Measurements from ENCODE around the gene ALG5.

The ALG5 gene, protein sequence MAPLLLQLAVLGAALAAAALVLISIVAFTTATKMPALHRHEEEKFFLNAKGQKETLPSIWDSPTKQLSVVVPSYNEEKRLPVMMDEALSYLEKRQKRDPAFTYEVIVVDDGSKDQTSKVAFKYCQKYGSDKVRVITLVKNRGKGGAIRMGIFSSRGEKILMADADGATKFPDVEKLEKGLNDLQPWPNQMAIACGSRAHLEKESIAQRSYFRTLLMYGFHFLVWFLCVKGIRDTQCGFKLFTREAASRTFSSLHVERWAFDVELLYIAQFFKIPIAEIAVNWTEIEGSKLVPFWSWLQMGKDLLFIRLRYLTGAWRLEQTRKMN

DNA sequence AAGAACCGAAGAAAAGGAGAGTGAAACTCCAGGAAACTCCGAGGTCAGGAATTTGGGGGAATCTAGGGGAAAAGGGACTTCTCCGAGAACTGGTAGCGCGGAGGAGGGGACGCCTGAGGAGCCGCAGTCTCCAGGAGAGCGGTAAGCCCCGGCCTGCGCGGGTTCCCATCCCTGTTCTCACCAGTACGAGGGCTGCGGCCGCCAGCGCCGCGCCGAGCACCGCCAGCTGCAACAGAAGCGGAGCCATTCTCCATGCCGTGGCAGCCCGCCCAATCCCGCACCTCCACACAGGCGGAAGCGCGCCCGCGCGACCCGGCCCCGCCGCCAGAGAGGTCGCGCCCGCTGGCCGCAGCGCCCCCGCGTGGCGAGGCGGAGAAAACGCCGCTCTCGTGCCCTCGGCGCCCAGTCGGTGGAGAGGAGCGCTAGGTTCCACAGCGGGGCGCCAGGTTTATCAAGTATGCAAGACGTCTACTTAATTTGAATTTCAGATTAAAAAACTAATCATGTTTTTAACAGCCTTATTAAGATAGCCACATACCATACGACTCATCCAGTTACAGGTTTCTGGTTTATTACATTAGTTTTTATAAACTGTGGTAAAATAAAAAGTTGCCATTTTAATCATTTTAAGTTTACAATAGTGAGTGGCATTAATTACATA is at the start of gene ALG5:
Gene ALG5 (minus strand): TSS at position 287 of the 661 bp plus-strand sequence. CDS start 40 bp downstream, at position 247.
- Histone ChIP-seq H3K36me3 (ENCODE audit: control insufficient read depth in 1 of 2, insufficient read depth in 2 of 2, low read length in 2 of 2) (peaks cover 12 to 27% of the 10 kb centered on the region in 2 donors), H3K27me3 (ENCODE audit: low read depth, low read length) (no peaks in the 10 kb centered on the region), H3K9me3 (ENCODE audit: control insufficient read depth in 1 of 2, low read length in 2 of 2) (no peaks in the 10 kb centered on the region), H3K4me3 (ENCODE audit: low read depth in 1 of 2, low read length in 2 of 2) (peak within 1 kb of the TSS; percentile 91 to 97), H3K4me1 (ENCODE audit: control insufficient read depth in 1 of 2, insufficient read depth in 2 of 2, low read length in 2 of 2) (peaks cover 4 to 27% of the 10 kb centered on the region in 2 donors), H3K27ac (ENCODE audit: low read length) (peak within 1 kb of the TSS; percentile 97)

DNA sequence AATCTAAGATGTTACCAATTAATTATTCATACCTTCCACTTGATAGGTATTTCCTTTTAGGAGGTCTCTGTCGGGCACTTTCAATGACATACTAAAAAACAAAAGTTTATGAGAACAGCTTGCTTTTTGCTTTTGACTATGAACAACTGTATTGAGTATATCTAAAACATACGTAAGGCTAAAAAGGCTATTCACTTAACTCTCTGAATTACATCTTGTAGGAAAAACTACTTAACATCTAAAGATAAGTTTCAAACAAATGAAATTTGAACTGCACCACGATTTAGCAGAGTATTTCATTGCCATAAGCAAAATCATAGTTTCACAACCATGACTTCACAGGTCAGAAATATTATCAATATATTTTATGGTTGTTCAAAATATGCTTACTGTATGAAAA is 48.7 kb upstream of the ALG5 start:
- no peaks in the 10 kb centered on the region for H3K27me3 ChIP-seq (ENCODE audit: low read depth, low read length)
- no peak overlapping the region for H3K4me3 ChIP-seq (ENCODE audit: low read depth in 1 of 2, low read length in 2 of 2)
- peaks cover 26 to 41% of the 10 kb centered on the region in 2 donors for H3K36me3 ChIP-seq (ENCODE audit: control insufficient read depth in 1 of 2, insufficient read depth in 2 of 2, low read length in 2 of 2)
- H3K4me1 ChIP-seq (ENCODE audit: control insufficient read depth in 1 of 2, insufficient read depth in 2 of 2, low read length in 2 of 2): no peaks in the 10 kb centered on the region
- H3K9me3 ChIP-seq (ENCODE audit: control insufficient read depth in 1 of 2, low read length in 2 of 2): no peaks in the 10 kb centered on the region
- H3K27ac ChIP-seq (ENCODE audit: low read length): no peak overlapping the region

DNA sequence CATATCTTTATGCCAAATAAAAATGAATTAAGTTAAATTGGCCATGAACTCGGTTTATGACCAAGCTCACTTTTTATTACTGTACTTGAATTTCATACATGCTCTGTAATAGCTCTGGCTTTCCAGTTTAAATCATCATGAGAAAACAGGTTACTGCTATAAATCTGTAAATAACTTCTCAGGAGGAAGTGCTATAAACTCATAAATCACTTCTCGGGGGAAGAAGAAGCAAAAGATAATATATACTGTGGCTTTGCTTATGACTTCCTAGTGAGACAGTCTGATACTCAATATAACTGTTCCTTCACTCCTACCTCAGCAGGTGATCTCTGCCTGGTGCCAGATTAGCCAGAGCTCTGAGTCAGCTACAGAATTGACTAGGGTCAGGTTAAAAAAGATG is 47.9 kb upstream of the ALG5 start:
- no peaks in the 10 kb centered on the region for H3K4me1 ChIP-seq (ENCODE audit: control insufficient read depth in 1 of 2, insufficient read depth in 2 of 2, low read length in 2 of 2)
- H3K27me3 ChIP-seq (ENCODE audit: low read depth, low read length): no peaks in the 10 kb centered on the region
- H3K9me3 ChIP-seq (ENCODE audit: control insufficient read depth in 1 of 2, low read length in 2 of 2): no peaks in the 10 kb centered on the region
- no peak overlapping the region for H3K27ac ChIP-seq (ENCODE audit: low read length)
- H3K36me3 ChIP-seq (ENCODE audit: control insufficient read depth in 1 of 2, insufficient read depth in 2 of 2, low read length in 2 of 2): peaks cover 34 to 49% of the 10 kb centered on the region in 2 donors
- no peak overlapping the region for H3K4me3 ChIP-seq (ENCODE audit: low read depth in 1 of 2, low read length in 2 of 2)

DNA sequence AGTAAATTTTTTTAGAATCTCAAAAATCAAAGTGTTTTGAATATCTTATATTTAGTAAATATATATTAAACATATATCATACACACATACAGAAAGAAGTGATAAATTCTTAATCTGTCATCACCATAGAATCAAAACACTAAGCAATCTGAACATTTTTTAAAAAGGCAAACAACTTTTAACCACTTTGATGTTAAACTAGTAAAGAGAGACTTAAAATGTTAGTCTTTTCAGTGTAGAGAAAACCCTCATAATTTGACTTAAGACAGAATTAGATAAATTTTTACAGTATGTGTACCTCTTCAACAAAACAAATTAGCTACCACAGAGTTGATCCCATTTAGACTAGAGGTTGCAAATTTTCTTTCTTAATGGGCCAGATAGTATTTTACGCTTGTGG is 46.9 kb upstream of the ALG5 start:
- Histone ChIP-seq H3K4me1 (ENCODE audit: control insufficient read depth in 1 of 2, insufficient read depth in 2 of 2, low read length in 2 of 2) (no peaks in the 10 kb centered on the region), H3K36me3 (ENCODE audit: control insufficient read depth in 1 of 2, insufficient read depth in 2 of 2, low read length in 2 of 2) (peaks cover 43 to 56% of the 10 kb centered on the region in 2 donors), H3K27ac (ENCODE audit: low read length) (no peak overlapping the region)

DNA sequence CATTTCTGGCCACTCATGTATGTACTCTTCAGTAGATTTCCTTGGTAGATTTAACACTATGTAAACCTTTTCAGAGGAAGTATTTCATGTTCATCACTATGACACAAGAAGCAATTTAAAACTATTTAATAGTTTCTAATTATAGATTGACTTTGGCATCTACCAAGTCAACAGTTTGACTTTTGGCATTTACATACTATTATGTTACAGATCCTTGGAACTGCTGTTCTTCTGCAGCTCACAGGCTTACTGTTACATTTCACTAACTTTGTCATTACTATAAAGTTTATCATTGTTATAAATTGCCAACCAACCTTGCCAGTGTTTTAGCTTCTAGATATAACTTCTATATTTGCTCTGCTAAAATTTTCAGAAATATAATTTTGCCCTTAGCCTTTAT is 41.6 kb upstream of the ALG5 start:
- Histone ChIP-seq H3K36me3 (ENCODE audit: control insufficient read depth in 1 of 2, insufficient read depth in 2 of 2, low read length in 2 of 2) (peaks cover 51 to 56% of the 10 kb centered on the region in 2 donors), H3K27ac (ENCODE audit: low read length) (no peak overlapping the region), H3K27me3 (ENCODE audit: low read depth, low read length) (no peaks in the 10 kb centered on the region)

More for the DNA sequence above, 46.9 kb upstream of the ALG5 start:
- H3K27me3 ChIP-seq (ENCODE audit: low read depth, low read length): no peaks in the 10 kb centered on the region
- H3K9me3 ChIP-seq (ENCODE audit: control insufficient read depth in 1 of 2, low read length in 2 of 2): no peaks in the 10 kb centered on the region
- no peak overlapping the region for H3K4me3 ChIP-seq (ENCODE audit: low read depth in 1 of 2, low read length in 2 of 2)

DNA sequence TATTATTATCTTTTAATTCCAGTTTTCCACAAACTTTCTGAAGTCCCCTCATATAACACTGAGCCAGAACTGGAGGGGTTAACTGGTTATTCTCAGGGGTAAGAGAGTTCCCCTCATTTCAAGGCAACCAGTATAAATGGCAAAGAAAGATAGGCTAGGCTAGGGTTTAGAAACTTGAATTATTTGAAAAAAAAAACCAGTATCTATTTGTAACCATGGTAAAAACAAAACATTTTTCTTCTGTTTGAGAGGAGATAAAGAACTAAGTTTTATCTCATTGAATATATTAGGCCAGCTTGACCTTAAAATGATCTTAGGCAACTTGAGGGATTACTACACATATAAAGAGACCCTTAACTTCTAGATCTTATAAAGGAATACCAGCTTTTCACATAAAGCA is 40.8 kb upstream of the ALG5 start:
- no peaks in the 10 kb centered on the region for H3K9me3 ChIP-seq (ENCODE audit: control insufficient read depth in 1 of 2, low read length in 2 of 2)
- no peaks in the 10 kb centered on the region for H3K27me3 ChIP-seq (ENCODE audit: low read depth, low read length)
- H3K4me3 ChIP-seq (ENCODE audit: low read depth in 1 of 2, low read length in 2 of 2): no peak overlapping the region
- peaks cover 48 to 64% of the 10 kb centered on the region in 2 donors for H3K36me3 ChIP-seq (ENCODE audit: control insufficient read depth in 1 of 2, insufficient read depth in 2 of 2, low read length in 2 of 2)
- no peak overlapping the region for H3K27ac ChIP-seq (ENCODE audit: low read length)
- no peaks in the 10 kb centered on the region for H3K4me1 ChIP-seq (ENCODE audit: control insufficient read depth in 1 of 2, insufficient read depth in 2 of 2, low read length in 2 of 2)

More for the DNA sequence above, 41.6 kb upstream of the ALG5 start:
- H3K9me3 ChIP-seq (ENCODE audit: control insufficient read depth in 1 of 2, low read length in 2 of 2): no peaks in the 10 kb centered on the region
- no peak overlapping the region for H3K4me3 ChIP-seq (ENCODE audit: low read depth in 1 of 2, low read length in 2 of 2)
- H3K4me1 ChIP-seq (ENCODE audit: control insufficient read depth in 1 of 2, insufficient read depth in 2 of 2, low read length in 2 of 2): no peaks in the 10 kb centered on the region

DNA sequence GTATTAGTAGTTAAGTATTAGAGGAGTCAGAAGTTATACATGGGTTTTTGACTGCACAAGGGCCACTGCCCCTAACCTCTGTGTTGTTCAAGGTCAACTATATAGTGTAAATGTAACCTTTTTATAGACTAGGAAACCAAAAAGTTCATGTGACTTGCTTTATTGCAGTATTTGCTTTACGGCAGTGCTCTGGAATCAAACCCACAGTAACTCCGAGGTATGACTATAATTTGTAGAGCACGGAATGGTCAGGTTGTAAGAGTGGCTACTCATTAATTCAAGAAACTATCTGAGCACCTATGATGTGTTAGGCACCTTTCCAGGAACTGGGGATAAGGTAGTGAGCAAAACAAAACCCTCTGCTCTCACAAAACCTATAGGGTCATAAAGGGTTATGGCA is 38.1 kb upstream of the ALG5 start:
- Histone ChIP-seq H3K36me3 (ENCODE audit: control insufficient read depth in 1 of 2, insufficient read depth in 2 of 2, low read length in 2 of 2) (peaks cover 43 to 73% of the 10 kb centered on the region in 2 donors), H3K27ac (ENCODE audit: low read length) (no peak overlapping the region), H3K9me3 (ENCODE audit: control insufficient read depth in 1 of 2, low read length in 2 of 2) (no peaks in the 10 kb centered on the region), H3K4me1 (ENCODE audit: control insufficient read depth in 1 of 2, insufficient read depth in 2 of 2, low read length in 2 of 2) (no peaks in the 10 kb centered on the region), H3K27me3 (ENCODE audit: low read depth, low read length) (no peaks in the 10 kb centered on the region), H3K4me3 (ENCODE audit: low read depth in 1 of 2, low read length in 2 of 2) (no peak overlapping the region)

DNA sequence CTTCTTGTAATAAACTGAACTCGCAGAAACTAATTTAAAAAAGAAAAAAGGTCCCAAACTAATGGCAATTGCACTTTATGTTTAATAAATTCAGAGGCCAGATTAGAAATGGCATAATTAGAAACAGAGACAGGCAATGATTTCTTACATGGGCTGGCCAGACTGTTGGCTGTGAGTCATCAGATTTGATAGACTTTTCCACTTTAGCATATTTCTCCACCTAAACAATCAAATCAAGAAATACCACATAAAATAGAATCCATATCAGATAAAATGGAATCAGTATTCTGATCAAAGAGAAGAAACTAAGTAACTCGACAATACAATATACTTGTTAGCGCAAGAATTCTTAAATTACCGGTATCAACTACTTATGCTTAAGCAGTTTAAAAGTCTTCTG is 30.5 kb upstream of the ALG5 start:
- Histone ChIP-seq H3K27me3 (ENCODE audit: low read depth, low read length) (no peaks in the 10 kb centered on the region), H3K36me3 (ENCODE audit: control insufficient read depth in 1 of 2, insufficient read depth in 2 of 2, low read length in 2 of 2) (peaks cover 55 to 66% of the 10 kb centered on the region in 2 donors), H3K9me3 (ENCODE audit: control insufficient read depth in 1 of 2, low read length in 2 of 2) (no peaks in the 10 kb centered on the region), H3K4me1 (ENCODE audit: control insufficient read depth in 1 of 2, insufficient read depth in 2 of 2, low read length in 2 of 2) (no peaks in the 10 kb centered on the region), H3K27ac (ENCODE audit: low read length) (no peak overlapping the region), H3K4me3 (ENCODE audit: low read depth in 1 of 2, low read length in 2 of 2) (no peak overlapping the region)

DNA sequence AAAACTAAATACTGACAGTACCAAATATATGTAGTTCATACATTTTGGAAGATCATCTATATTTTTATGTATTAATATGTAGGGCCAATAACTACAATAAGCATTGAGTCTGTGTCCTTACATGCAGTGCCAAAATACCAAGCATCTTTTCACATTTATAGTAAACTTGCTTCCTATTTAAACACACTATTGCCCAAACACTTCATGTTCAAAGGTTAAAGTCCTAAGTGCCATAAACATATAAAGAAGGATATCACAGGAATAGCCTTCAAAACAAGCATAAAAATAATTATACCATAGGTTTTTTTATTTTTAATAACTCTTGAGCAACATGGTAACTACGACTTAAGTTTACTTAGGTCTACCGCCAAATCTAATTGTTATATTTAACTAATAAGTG is 28.5 kb upstream of the ALG5 start:
- Histone ChIP-seq H3K27ac (ENCODE audit: low read length) (no peak overlapping the region), H3K9me3 (ENCODE audit: control insufficient read depth in 1 of 2, low read length in 2 of 2) (no peaks in the 10 kb centered on the region), H3K36me3 (ENCODE audit: control insufficient read depth in 1 of 2, insufficient read depth in 2 of 2, low read length in 2 of 2) (peaks cover 58 to 66% of the 10 kb centered on the region in 2 donors), H3K4me1 (ENCODE audit: control insufficient read depth in 1 of 2, insufficient read depth in 2 of 2, low read length in 2 of 2) (no peaks in the 10 kb centered on the region), H3K4me3 (ENCODE audit: low read depth in 1 of 2, low read length in 2 of 2) (no peak overlapping the region), H3K27me3 (ENCODE audit: low read depth, low read length) (no peaks in the 10 kb centered on the region)

DNA sequence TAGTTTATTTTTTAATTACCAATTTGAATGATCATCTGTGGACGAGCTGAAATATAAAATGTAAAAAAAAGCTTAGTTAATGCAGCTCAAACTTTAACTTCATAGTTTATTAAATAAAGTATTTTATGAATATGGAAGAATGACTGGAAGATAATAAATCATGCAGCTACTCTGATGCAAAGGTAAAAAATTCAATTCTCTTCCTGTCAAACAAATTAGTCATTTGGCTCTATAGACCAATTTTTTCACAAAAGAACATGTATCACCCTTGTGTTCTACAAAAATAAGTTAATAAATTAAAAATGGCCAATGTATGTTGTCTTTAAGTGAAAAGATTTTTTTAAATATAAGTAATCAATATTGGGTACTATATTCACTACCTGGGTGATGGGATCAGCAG is 27.6 kb upstream of the ALG5 start:
- H3K27ac ChIP-seq (ENCODE audit: low read length): no peak overlapping the region
- H3K9me3 ChIP-seq (ENCODE audit: control insufficient read depth in 1 of 2, low read length in 2 of 2): no peaks in the 10 kb centered on the region
- H3K4me3 ChIP-seq (ENCODE audit: low read depth in 1 of 2, low read length in 2 of 2): no peak overlapping the region
- no peaks in the 10 kb centered on the region for H3K27me3 ChIP-seq (ENCODE audit: low read depth, low read length)
- H3K36me3 ChIP-seq (ENCODE audit: control insufficient read depth in 1 of 2, insufficient read depth in 2 of 2, low read length in 2 of 2): peaks cover 58 to 66% of the 10 kb centered on the region in 2 donors
- H3K4me1 ChIP-seq (ENCODE audit: control insufficient read depth in 1 of 2, insufficient read depth in 2 of 2, low read length in 2 of 2): no peaks in the 10 kb centered on the region

DNA sequence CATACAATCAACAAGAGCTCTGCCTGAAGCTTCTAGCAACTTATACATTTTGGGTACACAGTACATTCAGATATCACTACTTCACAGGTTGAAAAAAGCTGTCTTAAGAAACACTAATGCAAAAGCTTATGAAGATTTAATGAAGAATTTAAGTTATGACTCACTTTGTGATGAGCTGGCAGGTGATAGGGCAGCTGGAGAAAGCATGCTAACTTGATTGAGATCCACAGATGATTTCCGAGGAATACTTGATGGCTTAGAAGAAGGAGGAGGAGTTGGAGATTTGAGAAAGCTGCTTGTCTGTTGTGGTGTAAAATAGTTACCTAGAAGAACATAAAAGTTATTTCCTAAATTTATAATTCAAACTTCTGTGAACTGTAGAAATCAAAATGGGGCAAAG is 24.7 kb upstream of the ALG5 start:
- Histone ChIP-seq H3K36me3 (ENCODE audit: control insufficient read depth in 1 of 2, insufficient read depth in 2 of 2, low read length in 2 of 2) (peaks cover 58 to 67% of the 10 kb centered on the region in 2 donors), H3K4me3 (ENCODE audit: low read depth in 1 of 2, low read length in 2 of 2) (no peak overlapping the region), H3K9me3 (ENCODE audit: control insufficient read depth in 1 of 2, low read length in 2 of 2) (no peaks in the 10 kb centered on the region), H3K27me3 (ENCODE audit: low read depth, low read length) (no peaks in the 10 kb centered on the region), H3K27ac (ENCODE audit: low read length) (no peak overlapping the region), H3K4me1 (ENCODE audit: control insufficient read depth in 1 of 2, insufficient read depth in 2 of 2, low read length in 2 of 2) (no peaks in the 10 kb centered on the region)

All from muscle layer of duodenum (tissue), 2 donors.